Hippocampal formation (tissue), 2 donors: ENCODE measurements around the gene RASGRP4.
A peak's percentile ranks its signal among the peaks of the same experiment; 100 is the strongest.

Experiments used
- DNase-seq, 2 donors: peaks; one replicate each; lab custom pipeline; 2025; lab: John Stamatoyannopoulos, UW

Gene RASGRP4

GRCh38 chr19:38389101-38389925, 36.7 kb downstream of the RASGRP4 start:
- no peak for DNase-seq

DNA sequence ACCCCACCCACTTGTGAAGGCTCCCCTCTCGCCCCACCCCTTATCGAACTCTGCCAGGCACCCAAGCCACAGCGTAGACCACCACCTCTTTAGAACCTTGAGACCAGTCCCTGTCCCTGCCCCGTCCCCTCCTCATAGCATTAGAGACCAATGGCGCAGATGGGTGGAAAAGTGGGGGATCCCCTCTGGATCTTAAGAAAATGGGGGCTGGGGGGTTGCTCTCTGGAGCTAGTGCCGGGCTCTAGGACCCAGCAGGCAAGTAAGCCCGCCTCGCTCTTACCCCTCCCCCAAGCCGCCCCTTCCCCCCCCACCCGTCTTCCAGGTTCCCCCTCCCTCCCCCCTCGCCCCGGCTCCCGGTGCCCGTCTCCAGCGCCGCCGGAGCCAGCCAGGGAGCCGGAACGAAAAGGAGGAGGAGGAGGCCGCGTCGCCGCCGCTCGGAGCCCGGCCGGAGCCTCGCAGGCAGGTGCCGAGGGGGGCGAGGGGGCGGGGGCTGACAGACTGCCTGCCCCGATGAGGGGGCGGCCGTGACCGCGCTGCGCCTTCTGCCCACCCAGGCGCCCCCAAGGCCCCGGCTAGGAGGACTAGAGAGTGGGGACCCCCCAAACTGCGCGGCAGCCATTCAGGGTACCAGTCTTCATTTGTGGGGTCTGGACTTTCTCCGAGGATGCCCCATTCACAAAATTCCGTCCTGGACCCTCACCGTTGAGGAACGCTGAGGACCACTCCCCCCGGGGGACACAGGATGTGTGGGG, 37.5 kb downstream of the RASGRP4 start, which contains the start of gene SPRED3:
Gene SPRED3 (plus strand): TSS at position 349 of the 752 bp plus-strand sequence. CDS start 1,606 bp downstream, outside the sequence.
- DNase-seq = peak in 1 of 2 donors; percentile 69

DNA sequence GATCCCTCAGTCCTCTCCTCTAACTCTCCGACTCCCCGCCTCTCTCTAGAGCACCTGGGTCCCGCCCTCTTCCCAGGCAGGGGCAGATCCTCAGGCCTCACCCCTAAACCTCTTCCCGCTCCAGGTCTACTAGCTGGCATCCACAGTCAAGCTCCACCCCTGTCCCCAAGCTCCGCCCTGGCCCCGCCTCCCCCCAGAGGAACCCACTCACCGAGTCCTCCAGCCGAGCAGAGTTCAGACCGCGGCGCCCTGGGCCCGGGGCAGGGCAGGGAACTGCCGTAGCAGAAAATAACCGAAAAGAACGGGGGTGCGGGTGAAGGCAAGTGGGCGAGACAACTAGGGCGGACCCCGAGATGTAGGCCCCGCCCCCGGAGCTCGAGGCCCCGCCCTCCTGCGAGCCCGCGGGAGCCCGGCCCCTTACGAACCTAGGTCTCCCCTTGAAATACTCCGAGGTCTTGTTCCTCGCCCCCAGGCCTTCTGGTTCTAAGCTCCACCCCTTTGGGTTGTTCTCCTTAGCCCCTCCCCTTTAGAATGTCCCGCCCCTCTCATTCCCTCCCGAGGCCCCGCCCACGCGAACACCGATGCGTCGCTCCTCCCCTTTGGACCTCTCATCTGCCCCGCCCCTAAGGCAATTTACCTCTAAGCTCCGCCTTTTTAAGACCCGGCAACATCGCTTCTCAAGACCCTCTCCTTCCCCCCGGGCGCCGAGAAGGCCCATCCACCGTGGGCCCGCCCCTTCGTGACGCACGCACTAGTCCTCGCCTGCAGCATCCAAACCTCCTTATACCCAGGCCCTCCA, 38.3 kb downstream of the RASGRP4 start, which contains the start of gene GGN:
Gene GGN (minus strand): TSS at position 485 of the 799 bp plus-strand sequence. CDS start 773 bp downstream, outside the sequence.
- DNase-seq = peak; percentile 30 to 70

DNA sequence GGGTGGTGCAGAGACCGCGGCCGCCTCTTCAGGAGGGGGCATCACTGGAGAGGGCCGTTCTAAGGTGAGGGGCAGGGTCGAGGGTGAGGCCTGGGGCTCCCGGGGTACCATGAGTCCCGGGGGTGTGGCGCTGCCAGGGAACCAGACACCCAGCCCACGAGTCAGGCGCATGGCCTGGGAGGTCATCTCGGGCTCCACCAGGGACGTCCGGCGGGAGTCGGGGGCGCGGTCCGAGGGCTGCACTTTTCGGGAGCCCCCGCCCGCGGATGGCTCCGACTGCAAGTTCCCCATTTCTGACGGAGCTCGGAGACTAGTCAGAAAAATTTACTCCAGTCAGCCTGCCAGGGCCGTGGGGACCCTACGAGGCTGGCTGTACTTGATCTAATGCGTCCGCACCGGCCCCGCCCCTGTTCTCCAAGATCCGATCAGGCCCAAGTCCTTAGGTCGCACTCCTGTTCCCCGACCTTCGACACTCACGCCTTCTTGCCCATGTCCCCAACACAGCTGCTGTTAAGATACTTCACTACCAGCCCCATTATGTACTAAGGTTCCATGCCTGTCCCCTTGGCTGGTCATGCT, 39.0 kb downstream of the RASGRP4 start:
- DNase-seq = no peak

- no peak for DNase-seq
Measured at GRCh38 chr19:38386300-38386970, 39.6 kb downstream of the RASGRP4 start.

GRCh38 chr19:38385804-38386257, 40.2 kb downstream of the RASGRP4 start:
- DNase-seq = no peak

GRCh38 chr19:38385057-38385803, 40.8 kb downstream of the RASGRP4 start:
- DNase-seq = no peak

- DNase-seq = no peak
Measured at GRCh38 chr19:38384209-38385027, 41.6 kb downstream of the RASGRP4 start.

- DNase-seq = no peak
Measured at GRCh38 chr19:38383743-38384142, 42.3 kb downstream of the RASGRP4 start.

DNA sequence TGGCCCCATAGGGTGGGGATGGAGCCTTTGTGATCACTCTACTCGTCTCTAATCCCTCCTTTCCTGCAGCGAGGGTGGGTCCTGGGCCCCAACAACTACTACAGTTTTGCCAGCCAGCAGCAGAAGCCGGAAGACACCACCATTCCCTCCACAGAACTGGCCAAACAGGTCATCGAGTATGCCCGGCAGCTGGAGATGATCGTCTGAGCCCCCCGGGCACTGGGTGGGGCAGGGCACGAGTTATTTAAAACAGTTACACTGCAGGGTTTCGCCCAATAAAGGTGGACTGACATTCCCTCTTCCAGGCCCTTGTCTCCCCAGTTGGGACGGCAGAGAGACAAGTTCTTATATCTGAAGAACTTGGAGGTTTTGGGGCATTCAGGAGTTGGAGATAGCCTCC, 42.8 kb downstream of the RASGRP4 start:
- no peak for DNase-seq

DNA sequence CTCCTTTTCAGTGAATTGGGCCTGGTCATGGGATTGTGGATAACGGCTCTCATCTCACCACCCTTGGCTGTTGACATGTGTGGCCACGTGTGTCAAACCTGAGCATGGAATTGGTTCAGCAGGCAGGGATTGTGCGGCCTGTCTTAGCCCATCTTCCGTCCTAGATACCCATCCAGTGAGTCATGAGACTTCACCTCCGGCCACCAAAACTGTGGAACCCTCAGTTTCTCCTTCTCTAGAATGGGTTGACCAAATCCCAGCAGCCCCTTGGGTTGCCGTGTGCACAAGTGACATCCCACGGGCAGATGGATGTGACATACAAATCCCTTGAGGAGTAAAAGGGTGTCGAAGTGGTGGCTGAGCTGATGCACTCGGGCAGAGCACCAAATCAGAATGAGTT, 44.9 kb downstream of the RASGRP4 start:
- no peak for DNase-seq

DNA sequence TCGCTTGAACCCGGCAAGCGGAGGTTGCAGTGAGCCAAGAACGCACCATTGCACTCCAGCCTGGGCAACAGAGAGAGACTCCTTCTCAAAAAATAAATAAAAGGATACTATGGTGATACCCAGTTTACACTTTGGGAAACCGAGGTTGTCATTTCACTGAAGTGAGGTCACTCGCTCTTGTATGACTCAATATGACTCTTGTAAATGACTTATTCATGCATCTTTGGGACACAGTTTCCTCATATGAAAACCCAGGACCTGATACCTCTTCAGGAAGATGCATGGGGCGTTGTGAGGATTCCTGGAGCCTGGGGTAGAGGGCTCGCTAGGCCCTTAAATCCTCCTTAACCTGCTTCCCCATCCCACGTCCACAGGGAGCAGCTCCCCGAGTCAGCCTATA, 47.2 kb downstream of the RASGRP4 start:
- no peak for DNase-seq

DNA sequence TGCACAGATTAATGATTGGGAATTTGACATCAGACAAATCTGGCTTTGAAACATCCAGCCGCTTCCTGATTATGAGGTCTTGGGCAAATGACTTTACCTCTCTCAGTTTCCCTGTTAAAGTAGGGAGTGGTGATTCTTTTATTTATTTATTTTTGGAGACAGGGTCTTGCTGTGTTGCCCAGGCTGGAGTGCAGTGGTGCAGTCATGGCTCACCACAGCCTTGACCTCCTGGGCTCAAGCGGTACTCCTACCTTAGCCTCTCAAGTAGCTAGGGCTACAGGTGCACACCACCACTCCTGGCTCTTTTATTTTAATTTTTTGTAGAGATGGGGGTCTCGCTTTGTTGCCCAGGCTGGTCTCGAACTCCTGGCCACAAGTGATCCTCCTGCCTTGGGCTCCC, 49.0 kb downstream of the RASGRP4 start:
- no peak for DNase-seq

DNA sequence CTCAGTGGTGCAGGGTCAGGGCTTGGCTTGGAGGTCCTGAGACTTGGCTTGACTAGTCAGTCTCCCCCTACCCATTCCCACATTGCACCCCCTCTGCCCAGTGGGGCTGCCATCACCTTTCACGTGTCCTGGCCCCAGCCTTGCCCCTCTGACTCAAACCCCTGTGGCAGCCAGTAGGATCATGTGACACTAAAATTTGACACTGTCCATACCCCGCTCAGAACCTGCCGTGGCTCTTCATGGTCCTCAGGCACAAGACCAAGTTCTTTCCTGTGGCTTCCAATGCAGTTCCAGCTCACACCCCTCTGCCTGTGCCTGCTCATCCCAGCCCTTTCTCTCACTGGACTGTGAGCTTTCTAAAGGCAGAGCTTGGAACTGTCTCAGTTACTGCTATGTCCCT, 49.4 kb downstream of the RASGRP4 start:
- no peak for DNase-seq

DNA sequence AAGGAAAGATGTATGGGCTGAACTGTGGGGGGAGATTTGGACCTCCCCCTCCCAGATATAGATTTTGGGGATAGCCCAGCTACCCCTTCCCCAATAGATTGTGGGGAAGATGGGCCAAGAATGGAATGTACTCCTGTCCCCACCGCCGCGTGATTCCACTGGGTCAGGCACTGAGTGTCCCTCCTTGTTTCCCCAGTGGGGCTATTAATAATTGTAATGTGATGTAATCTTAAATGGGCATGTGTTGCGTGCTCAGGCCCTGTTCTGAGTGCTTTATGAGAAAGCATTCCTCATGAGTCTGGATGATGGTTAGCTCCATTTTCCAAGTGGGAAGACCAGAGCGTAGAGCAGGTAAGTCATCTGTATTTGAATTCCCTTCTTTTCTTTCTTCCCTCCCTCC, 50.3 kb downstream of the RASGRP4 start:
- DNase-seq = no peak

GRCh38 chr19:38375098-38375493, 50.9 kb downstream of the RASGRP4 start:
- no peak for DNase-seq

DNA sequence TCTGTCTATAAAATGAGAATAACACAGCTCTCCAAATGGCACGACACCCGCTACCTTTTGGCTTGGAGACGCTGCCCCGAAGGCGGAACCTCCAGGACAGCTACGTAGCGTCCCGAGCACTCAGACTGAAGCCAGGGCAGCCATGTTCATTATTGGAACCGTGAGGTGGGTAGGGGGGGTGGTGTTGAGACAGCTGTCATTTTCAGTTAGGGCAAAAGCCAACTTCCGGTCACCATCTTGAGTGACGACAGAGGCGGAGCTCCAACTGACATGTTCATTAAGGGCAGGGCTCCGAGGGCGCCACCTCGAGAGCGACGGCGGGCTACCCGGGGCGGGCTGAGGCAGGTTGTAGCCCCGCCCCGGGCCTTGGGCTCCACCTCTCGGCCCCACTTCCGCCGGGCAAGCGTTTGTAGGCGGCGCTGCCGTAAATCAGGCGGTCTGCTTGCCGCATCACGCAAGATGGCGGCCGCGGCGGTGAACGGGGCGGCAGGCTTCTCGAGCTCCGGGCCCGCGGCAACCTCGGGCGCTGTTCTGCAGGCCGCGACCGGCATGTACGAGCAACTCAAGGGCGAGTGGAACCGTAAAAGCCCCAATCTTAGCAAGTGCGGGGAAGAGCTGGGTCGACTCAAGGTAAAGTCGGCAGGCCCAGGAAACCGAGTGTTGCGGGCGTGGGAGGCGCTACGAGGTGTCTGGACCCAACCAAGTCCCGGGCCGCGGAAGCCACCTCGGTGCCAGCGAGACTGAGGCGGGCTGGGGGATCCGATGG, 51.5 kb downstream of the RASGRP4 start, which contains the start of gene PSMD8:
Gene PSMD8 (plus strand): TSS at position 240 of the 766 bp plus-strand sequence. CDS start 31 bp downstream, at position 271.
- peak; percentile 99 to 100 for DNase-seq

DNA sequence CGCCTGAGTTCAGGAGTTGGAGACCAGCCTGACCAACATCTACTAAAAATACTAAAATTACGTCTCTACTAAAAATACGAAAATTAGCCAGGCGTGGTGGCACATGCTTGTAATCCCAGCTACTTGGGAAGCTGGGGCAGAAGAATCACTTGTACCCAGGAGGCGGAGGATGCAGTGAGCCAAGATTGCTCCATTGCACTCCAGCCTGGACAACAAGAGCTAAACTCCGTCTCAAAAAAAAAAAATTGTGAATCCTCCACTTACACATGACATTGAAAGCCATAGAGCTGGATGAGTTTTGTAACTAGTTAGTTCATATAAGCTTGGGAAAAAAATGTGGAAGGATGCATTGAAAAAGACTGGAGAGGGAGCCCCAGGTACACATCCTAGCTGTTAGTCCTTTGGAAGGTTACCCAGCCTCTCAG, 52.1 kb downstream of the RASGRP4 start:
- no peak for DNase-seq
